Endothelial cell of umbilical vein (primary cell): ENCODE data around the gene LHFPL6. TPM values are rescaled to one million over a fixed set of nuclear protein-coding genes. Genes with fewer than 3 reads are reported as not detected.

Experiments
- BruUV-seq: library from RNA; stranded (reverse); fragments of 400-500 nt; replicated peaks from 2 replicates; lab custom pipeline; 2021; lab: Mats Ljungman, UMichigan
- CTCF ChIA-PET: fragments of 300-600, 350-600 bp; sonication (Branson Sonifier 250); formaldehyde crosslinking; loops from one replicate; lab custom pipeline; 2021; ENCODE audit warnings: antibody characterized with exemption, inconsistent platforms; lab: Charles Lee
- POLR2A ChIA-PET: fragments of 300-600, 350-600 bp; sonication (Branson Sonifier 250); formaldehyde crosslinking; loops from one replicate; lab custom pipeline; 2021; ENCODE audit warnings: antibody characterized with exemption, inconsistent platforms; lab: Charles Lee
- DNase-seq: peaks from one replicate; pipeline ENCODE4 v3.0.0-alpha.2; 2011; ENCODE audit warnings: low read depth, low spot score
- FAIRE-seq: peaks from 2 replicates; lab custom pipeline; 2011; peaks lifted over from hg19 to GRCh38; lab: Jason Lieb, UNC
- H2AFZ ChIP-seq: 2 replicates; pipeline ENCODE4 v1.6.0; 2012; ENCODE audit warnings: low read depth, low read length, control low read depth, inconsistent platforms
- H3K27ac ChIP-seq: 2 replicates; pipeline ENCODE4 v1.5.1; 2011; ENCODE audit warnings: low read depth, mild to moderate bottlenecking, control low read depth, low read length, moderate library complexity; ENCODE audit not compliant: insufficient read depth
- H3K27me3 ChIP-seq, 2 experiments: 2 replicates each; pipeline versions ENCODE4 v1.6.0 to v1.6.1; 2011; ENCODE audit warnings: low read length in 2 of 2, mixed read lengths in 1 of 2; ENCODE audit not compliant: control insufficient read depth in 2 of 2, insufficient read depth in 2 of 2
- H3K36me3 ChIP-seq, 2 experiments: 2 replicates in 1 of 2; 3 replicates in 1 of 2; pipeline ENCODE4 v1.5.1; 2011; ENCODE audit warnings: low read length in 2 of 2, mild to moderate bottlenecking in 1 of 2, moderate library complexity in 1 of 2; ENCODE audit not compliant: control insufficient read depth in 2 of 2, insufficient read depth in 2 of 2; ENCODE audit errors: extremely low read depth in 1 of 2
- H3K4me1 ChIP-seq: 3 replicates; pipeline ENCODE4 v1.5.1; 2011; ENCODE audit warnings: mild to moderate bottlenecking, low read length; ENCODE audit not compliant: control insufficient read depth, insufficient read depth; ENCODE audit errors: extremely low read depth
- H3K4me2 ChIP-seq: 2 replicates; pipeline ENCODE4 v1.6.1; 2011; ENCODE audit warnings: low read length, control low read depth, mixed read lengths; ENCODE audit not compliant: insufficient read depth
- H3K4me3 ChIP-seq, 3 experiments: fragments of 200-600 bp in 1 of 3; sonication (generic), shearing (Covaris generic) in 1 of 3; replicated peaks in 1 of 3; 2 replicates each; pipeline ENCODE4 v1.5.1; 2011 to 2016; ENCODE audit warnings: control low read depth in 3 of 3, low read length in 3 of 3, mild to moderate bottlenecking in 2 of 3, inconsistent platforms in 1 of 3, low read depth in 1 of 3, moderate library complexity in 1 of 3; ENCODE audit not compliant: insufficient read depth in 1 of 3
- H3K79me2 ChIP-seq: 2 replicates; pipeline ENCODE4 v1.6.0; 2012; ENCODE audit warnings: low read length, inconsistent platforms; ENCODE audit not compliant: control insufficient read depth, insufficient read depth
- H3K9ac ChIP-seq: replicated peaks from 2 replicates; pipeline ENCODE3; 2011; ENCODE audit warnings: low read length, control low read depth; ENCODE audit not compliant: insufficient read depth; ENCODE audit errors: extremely low read depth
- H3K9me1 ChIP-seq: replicated peaks from 3 replicates; pipeline ENCODE4 v1.6.0; 2011; ENCODE audit warnings: mild to moderate bottlenecking, low read length; ENCODE audit not compliant: control insufficient read depth, insufficient read depth; ENCODE audit errors: extremely low read depth
- H3K9me3 ChIP-seq: replicated peaks from 2 replicates; pipeline ENCODE4 v1.5.1; 2012; ENCODE audit warnings: low read length, inconsistent platforms; ENCODE audit not compliant: control insufficient read depth, insufficient read depth
- H4K20me1 ChIP-seq: replicated peaks from 2 replicates; pipeline ENCODE3; 2011; ENCODE audit warnings: mild to moderate bottlenecking, low read length; ENCODE audit not compliant: control insufficient read depth, insufficient read depth; ENCODE audit errors: extremely low read depth
- EZH2 ChIP-seq: IDR thresholded peaks from 2 replicates; pipeline ENCODE4 v1.6.1; 2012; ENCODE audit warnings: borderline replicate concordance, low read depth, mild to moderate bottlenecking, moderate library complexity, low read length, inconsistent platforms; ENCODE audit not compliant: severe bottlenecking
- FOS ChIP-seq: IDR thresholded peaks from 2 replicates; pipeline ENCODE4 v1.6.1; 2011; ENCODE audit warnings: mild to moderate bottlenecking, low read length, moderate library complexity, borderline replicate concordance; ENCODE audit not compliant: insufficient read depth
- GATA2 ChIP-seq: IDR thresholded peaks from 2 replicates; pipeline ENCODE4 v1.7.0; 2011; ENCODE audit warnings: low read depth, mild to moderate bottlenecking, moderate library complexity, mixed read lengths, low read length; ENCODE audit not compliant: insufficient read length, insufficient read depth
- JUN ChIP-seq: IDR thresholded peaks from 2 replicates; pipeline ENCODE4 v1.6.1; 2011; ENCODE audit warnings: borderline replicate concordance, low read depth; ENCODE audit not compliant: insufficient read length, insufficient read depth
- MYC ChIP-seq: IDR thresholded peaks from one replicate; pipeline ENCODE4 v1.6.1; 2011; ENCODE audit warnings: mild to moderate bottlenecking, low read depth, low read length
- POLR2A ChIP-seq: IDR thresholded peaks from 2 replicates; pipeline ENCODE4 v1.6.1; 2012; ENCODE audit warnings: low read depth, mild to moderate bottlenecking, control low read depth, low read length
- POLR2AphosphoS5 ChIP-seq: IDR thresholded peaks from 2 replicates; pipeline ENCODE4 v1.6.1; 2012; ENCODE audit warnings: low read depth, mild to moderate bottlenecking, control low read depth, low read length, moderate library complexity; ENCODE audit not compliant: insufficient read depth
- dilution Hi-C: fragments of 300-500 bp; cut with MboI; formaldehyde crosslinking; loops from one replicate; pipeline ENCODE4 v1.15.0; 2019; ENCODE audit warnings: low sequenced_read_pairs; ENCODE audit not compliant: extremely low pct_ligation_motif_present
- intact Hi-C: fragments of 100-400 bp; cut with micrococcal nuclease; formaldehyde crosslinking; loops from one replicate; pipeline ENCODE4 v1.10.0; 2022
- polyA plus RNA-seq, 4 experiments: library from polyadenylated mRNA; depleted of rRNA in 3 of 4; stranded (reverse) in 3 of 4; unstranded in 1 of 4; fragments of >200 nt; gene quantifications; 2 replicates each; pipeline versions ENCODE4 v1.2.1 to v1.2.3, GENCODE V29; 2011 to 2012; ENCODE audit warnings: missing spikeins in 1 of 4
- total RNA-seq: library from RNA; stranded (reverse); gene quantifications from 2 replicates; pipeline ENCODE4 v1.2.3, GENCODE V29; 2021
- TF ChIP-seq, protein P1 (sequence below): IDR thresholded peaks from 2 replicates; pipeline ENCODE4 v1.6.1; 2011; ENCODE audit not compliant: insufficient read depth, insufficient read length
- TF ChIP-seq, protein P2 (sequence below), 2 donors: IDR thresholded peaks; 1 replicate in 1 of 2; 2 replicates in 1 of 2; pipeline ENCODE4 v1.5.1; 2011; ENCODE audit warnings: low read length in 2 of 2, mild to moderate bottlenecking in 2 of 2, moderate library complexity in 2 of 2, control low read depth in 1 of 2, inconsistent platforms in 1 of 2, low read depth in 1 of 2; ENCODE audit not compliant: insufficient read depth in 1 of 2; ENCODE audit errors: extremely low read depth in 1 of 2

LHFPL6 gene
- total and polyA plus RNA-seq, 2 donors (not counting 3 experiments of a cell fraction or from before 2014, with no cell fraction given) = 17.5 to 19.4 TPM

DNA sequence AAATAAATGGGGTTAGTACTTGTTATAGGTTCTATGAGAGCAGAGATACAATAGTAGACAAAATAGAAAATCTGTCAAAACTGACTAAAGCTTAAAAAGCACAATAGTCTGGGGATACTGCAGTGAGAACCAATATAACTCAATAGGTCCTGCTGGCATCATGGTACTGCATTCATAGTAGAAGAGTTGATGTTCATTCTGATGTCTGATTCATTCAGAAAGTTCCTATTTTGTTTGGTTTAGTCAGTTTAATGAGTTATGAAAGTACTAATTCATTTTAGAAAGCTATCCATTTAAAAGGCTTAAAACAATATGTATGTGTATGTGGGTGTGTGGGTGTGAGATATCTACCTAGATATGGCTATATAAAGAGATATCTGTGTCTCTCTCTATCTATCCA lies 152.8 kb downstream of the LHFPL6 start:
- no peaks in the 10 kb centered on the region for H3K36me3 ChIP-seq
- DNase-seq = no peak
- no peaks in the 10 kb centered on the region for H4K20me1 ChIP-seq
- dilution Hi-C loops (no loop called here), intact Hi-C loops (no loop called here)
- TF ChIP-seq, protein P1, sequence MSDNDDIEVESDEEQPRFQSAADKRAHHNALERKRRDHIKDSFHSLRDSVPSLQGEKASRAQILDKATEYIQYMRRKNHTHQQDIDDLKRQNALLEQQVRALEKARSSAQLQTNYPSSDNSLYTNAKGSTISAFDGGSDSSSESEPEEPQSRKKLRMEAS = no peak
- TF ChIP-seq EZH2 (no peak), POLR2A (no peak), FOS (no peak), JUN (no peak), POLR2AphosphoS5 (no peak), MYC (no peak), GATA2 (no peak)
- TF ChIP-seq, protein P2, sequence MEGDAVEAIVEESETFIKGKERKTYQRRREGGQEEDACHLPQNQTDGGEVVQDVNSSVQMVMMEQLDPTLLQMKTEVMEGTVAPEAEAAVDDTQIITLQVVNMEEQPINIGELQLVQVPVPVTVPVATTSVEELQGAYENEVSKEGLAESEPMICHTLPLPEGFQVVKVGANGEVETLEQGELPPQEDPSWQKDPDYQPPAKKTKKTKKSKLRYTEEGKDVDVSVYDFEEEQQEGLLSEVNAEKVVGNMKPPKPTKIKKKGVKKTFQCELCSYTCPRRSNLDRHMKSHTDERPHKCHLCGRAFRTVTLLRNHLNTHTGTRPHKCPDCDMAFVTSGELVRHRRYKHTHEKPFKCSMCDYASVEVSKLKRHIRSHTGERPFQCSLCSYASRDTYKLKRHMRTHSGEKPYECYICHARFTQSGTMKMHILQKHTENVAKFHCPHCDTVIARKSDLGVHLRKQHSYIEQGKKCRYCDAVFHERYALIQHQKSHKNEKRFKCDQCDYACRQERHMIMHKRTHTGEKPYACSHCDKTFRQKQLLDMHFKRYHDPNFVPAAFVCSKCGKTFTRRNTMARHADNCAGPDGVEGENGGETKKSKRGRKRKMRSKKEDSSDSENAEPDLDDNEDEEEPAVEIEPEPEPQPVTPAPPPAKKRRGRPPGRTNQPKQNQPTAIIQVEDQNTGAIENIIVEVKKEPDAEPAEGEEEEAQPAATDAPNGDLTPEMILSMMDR (IDR thresholded peaks at IDR 0.05; ENCODE audit: extremely low read depth in 1 of 2, insufficient read depth in 1 of 2, low read depth in 1 of 2, low read length in 2 of 2) = no peak
- H3K27ac ChIP-seq = no peak overlapping the region
- BruUV-seq = no TSS peak
- no peak for FAIRE-seq
- POLR2A ChIA-PET = no interaction called here
- no peak overlapping the region for H2AFZ ChIP-seq
- no peak overlapping the region for H3K9ac ChIP-seq
- CTCF ChIA-PET = interaction anchor here (1.1 to 2.0 kb wide), 6 partner anchors 10 to 176 kb away, joined by 3 to 8 read pairs (median 3); no protein-coding TSS in a partner anchor
- H3K79me2 ChIP-seq = no peaks in the 10 kb centered on the region
- no peak overlapping the region for H3K4me3 ChIP-seq
- H3K4me1 ChIP-seq = peaks cover 1% of the 10 kb centered on the region
- no peak overlapping the region for H3K4me2 ChIP-seq
- H3K9me3 ChIP-seq = no peaks in the 10 kb centered on the region
- H3K27me3 ChIP-seq = no peaks in the 10 kb centered on the region
- no peaks in the 10 kb centered on the region for H3K9me1 ChIP-seq
